ENCODE results near the gene EFCAB9.

DNA sequence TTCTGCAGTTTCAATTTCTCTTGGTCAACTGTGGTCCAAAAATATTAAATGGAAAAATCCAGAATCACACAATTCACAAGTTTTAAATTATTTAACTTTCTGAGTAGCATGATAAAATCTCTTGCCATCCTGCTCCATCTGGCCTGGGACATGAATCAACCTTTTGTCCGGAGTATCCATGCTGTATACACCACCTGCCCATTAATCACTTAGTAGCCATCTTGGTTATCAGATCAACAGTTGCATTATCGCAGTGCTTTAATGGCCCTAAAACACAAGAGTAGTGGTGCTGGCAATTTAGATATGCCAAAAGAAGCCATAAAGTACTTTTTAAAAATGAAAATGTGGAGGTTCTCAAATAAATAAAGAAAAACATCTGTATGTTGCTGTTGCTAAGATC lies 25.3 kb downstream of the EFCAB9 start:
- TF ChIP-seq JUN (IDR thresholded peaks at IDR 0.05) = no peak
- no peak for TF ChIP-seq SMC3 (IDR thresholded peaks at IDR 0.05)
